ENCODE data around the gene NRSN2.

The NRSN2 gene

GRCh38 chr20:363319-364078 lies 16.6 kb downstream of the NRSN2 start:
- peak overlapping the region; percentile 91 for H3K27ac ChIP-seq
- no peak for TF ChIP-seq ZFX (IDR thresholded peaks at IDR 0.05)
- TF ChIP-seq, protein P1, sequence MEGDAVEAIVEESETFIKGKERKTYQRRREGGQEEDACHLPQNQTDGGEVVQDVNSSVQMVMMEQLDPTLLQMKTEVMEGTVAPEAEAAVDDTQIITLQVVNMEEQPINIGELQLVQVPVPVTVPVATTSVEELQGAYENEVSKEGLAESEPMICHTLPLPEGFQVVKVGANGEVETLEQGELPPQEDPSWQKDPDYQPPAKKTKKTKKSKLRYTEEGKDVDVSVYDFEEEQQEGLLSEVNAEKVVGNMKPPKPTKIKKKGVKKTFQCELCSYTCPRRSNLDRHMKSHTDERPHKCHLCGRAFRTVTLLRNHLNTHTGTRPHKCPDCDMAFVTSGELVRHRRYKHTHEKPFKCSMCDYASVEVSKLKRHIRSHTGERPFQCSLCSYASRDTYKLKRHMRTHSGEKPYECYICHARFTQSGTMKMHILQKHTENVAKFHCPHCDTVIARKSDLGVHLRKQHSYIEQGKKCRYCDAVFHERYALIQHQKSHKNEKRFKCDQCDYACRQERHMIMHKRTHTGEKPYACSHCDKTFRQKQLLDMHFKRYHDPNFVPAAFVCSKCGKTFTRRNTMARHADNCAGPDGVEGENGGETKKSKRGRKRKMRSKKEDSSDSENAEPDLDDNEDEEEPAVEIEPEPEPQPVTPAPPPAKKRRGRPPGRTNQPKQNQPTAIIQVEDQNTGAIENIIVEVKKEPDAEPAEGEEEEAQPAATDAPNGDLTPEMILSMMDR (conservative IDR thresholded peaks at IDR 0.05): no peak

GRCh38 chr20:364905-365794 lies 18.2 kb downstream of the NRSN2 start:
- H3K27ac ChIP-seq: peak overlapping the region; percentile 91
- TF ChIP-seq, protein P1 (conservative IDR thresholded peaks at IDR 0.05): no peak
- TF ChIP-seq ZFX (IDR thresholded peaks at IDR 0.05): no peak

DNA sequence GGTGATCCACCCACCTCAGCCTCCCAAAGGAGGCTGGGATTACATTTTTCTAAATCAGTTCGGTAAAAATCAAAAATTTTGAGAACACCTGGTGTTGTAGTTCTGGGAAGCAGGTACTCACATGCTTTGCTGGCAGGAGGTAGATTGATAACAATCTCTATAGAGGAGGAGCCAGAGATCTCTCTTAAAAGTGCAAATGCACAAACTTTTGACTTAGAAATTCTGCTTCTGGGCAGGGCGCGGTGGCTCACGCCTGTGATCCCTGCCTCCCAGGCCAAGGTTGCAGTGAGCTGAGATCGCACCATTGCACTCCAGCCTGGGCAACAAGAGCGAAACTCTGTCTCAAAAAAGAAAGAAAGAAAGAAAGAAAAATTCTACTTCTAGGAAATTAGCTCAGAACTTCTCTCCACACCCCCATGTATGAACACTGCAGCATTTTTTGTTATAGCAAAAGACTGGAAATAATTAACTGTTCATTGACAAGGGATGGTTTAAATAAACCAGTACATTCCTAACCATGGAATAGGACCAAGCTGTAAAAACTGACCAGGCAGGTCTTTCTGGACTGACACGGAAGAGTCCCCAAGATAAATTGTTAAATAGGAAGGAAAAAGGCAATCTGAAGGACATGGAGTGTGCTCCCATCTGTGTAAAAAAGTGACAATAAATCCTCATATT lies 19.3 kb downstream of the NRSN2 start:
- peak overlapping the region; percentile 91 for H3K27ac ChIP-seq
- TF ChIP-seq, protein P1 (conservative IDR thresholded peaks at IDR 0.05): no peak
- no peak for TF ChIP-seq ZFX (IDR thresholded peaks at IDR 0.05)

DNA sequence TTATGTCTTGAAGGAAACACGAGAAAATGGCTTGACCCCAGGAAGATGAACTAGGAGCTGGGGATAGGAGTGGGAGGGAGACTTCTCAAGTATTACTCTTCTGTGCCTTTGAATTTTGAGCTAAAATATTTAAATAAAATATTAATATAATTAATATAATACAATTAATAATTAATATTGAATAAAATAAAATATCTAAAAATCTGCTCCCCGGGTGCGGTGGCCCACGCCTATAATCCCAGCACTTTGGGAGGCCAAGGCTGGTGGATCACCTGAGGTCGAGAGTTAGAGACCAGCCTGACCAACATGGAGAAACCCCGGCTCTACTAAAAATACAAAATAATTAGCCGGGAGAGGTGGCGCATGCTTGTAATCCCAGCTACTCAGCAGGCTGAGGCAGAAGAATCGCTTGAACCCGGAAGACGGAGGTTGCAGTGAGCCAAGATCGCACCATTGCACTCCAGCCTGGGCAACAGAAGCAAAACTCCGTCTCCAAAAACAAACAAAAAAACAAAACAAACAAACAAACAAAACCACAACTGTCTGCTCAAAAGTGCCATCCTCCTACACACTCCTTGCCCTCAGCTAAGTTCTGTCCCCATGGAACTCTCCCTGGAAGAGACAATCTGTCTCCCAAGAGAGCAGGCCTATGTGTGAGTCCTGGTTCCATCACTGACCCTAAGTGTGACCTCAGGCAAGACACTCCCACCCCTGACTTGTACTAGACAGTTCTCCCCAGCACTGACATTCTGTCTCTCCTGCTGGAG lies 20.0 kb downstream of the NRSN2 start:
- TF ChIP-seq, protein P1 (conservative IDR thresholded peaks at IDR 0.05): no peak
- TF ChIP-seq ZFX (IDR thresholded peaks at IDR 0.05): no peak
- H3K27ac ChIP-seq: peak overlapping the region; percentile 97

GRCh38 chr20:367486-367887 lies 20.6 kb downstream of the NRSN2 start:
- TF ChIP-seq, protein P1 (conservative IDR thresholded peaks at IDR 0.05): no peak
- no peak for TF ChIP-seq ZFX (IDR thresholded peaks at IDR 0.05)
- H3K27ac ChIP-seq: peak overlapping the region; percentile 97

- peak overlapping the region; percentile 97 for H3K27ac ChIP-seq
- TF ChIP-seq ZFX (IDR thresholded peaks at IDR 0.05): no peak
- TF ChIP-seq, protein P1 (conservative IDR thresholded peaks at IDR 0.05): no peak
Measured at GRCh38 chr20:368915-369314, 22.0 kb downstream of the NRSN2 start.

All from C4-2B (cell line).